ENCODE measurements around the gene CHRNG. TPM values are rescaled to one million over a fixed set of nuclear protein-coding genes. Genes with fewer than 3 reads are reported as not detected.
A peak's percentile ranks its signal among the peaks of the same experiment; 100 is the strongest.

The CHRNG gene
- total and polyA plus RNA-seq, 2 experiments from 2014 or later: not detected

- H3K9me2 ChIP-seq (replicated peaks; ENCODE audit: insufficient read depth): no peaks in the 10 kb centered on the region
- H3K27ac ChIP-seq: peak overlapping the region; percentile 92
- no peaks in the 10 kb centered on the region for H3K4me1 ChIP-seq (ENCODE audit: insufficient read depth)
- TF ChIP-seq CTCF (IDR thresholded peaks at IDR 0.05; ENCODE audit: poor library complexity): no peak
- TF ChIP-seq EZH2 (IDR thresholded peaks at IDR 0.05; ENCODE audit: borderline replicate concordance): no peak
- H3K79me2 ChIP-seq: no peaks in the 10 kb centered on the region
- H3K4me3 ChIP-seq: no peak overlapping the region
- no peak overlapping the region for H3K4me2 ChIP-seq
- H3K36me3 ChIP-seq (replicated peaks; ENCODE audit: insufficient read depth, low read depth): no peaks in the 10 kb centered on the region
- 63% methylated on average over 3 of the region's 3 CpGs for WGBS (ENCODE audit: low lambda C conversion rate, missing lambda C conversion rate)
- H4K20me1 ChIP-seq (ENCODE audit: insufficient read depth, poor library complexity, severe bottlenecking): no peaks in the 10 kb centered on the region
- H2AFZ ChIP-seq: no peak overlapping the region
- no peaks in the 10 kb centered on the region for H3K27me3 ChIP-seq
- H3K9me3 ChIP-seq (ENCODE audit: low read depth): no peaks in the 10 kb centered on the region
- peak; percentile 73 for DNase-seq (ENCODE audit: low spot score)
These were observed 53.4 kb downstream of the CHRNG start for GRCh38 chr2:232592772-232593395.

- no peak for DNase-seq (ENCODE audit: low spot score)
- Histone ChIP-seq H3K27ac (peak overlapping the region; percentile 92), H3K79me2 (no peaks in the 10 kb centered on the region), H3K4me1 (ENCODE audit: insufficient read depth) (no peaks in the 10 kb centered on the region), H3K4me3 (no peak overlapping the region), H4K20me1 (ENCODE audit: insufficient read depth, poor library complexity, severe bottlenecking) (no peaks in the 10 kb centered on the region), H3K4me2 (no peak overlapping the region), H3K9me3 (ENCODE audit: low read depth) (no peaks in the 10 kb centered on the region), H3K9me2 (replicated peaks; ENCODE audit: insufficient read depth) (no peaks in the 10 kb centered on the region), H3K36me3 (replicated peaks; ENCODE audit: insufficient read depth, low read depth) (no peaks in the 10 kb centered on the region), H2AFZ (no peak overlapping the region), H3K27me3 (no peaks in the 10 kb centered on the region)
- 66% methylated on average over 7 of the region's 7 CpGs for WGBS (ENCODE audit: low lambda C conversion rate, missing lambda C conversion rate)
- TF ChIP-seq CTCF (IDR thresholded peaks at IDR 0.05; ENCODE audit: poor library complexity) (no peak), EZH2 (IDR thresholded peaks at IDR 0.05; ENCODE audit: borderline replicate concordance) (no peak), EZH2phosphoT487 (IDR thresholded peaks at IDR 0.05; ENCODE audit: low read depth, severe bottlenecking, unreplicated experiment) (no peak)
These were observed 54.5 kb downstream of the CHRNG start for GRCh38 chr2:232593982-232594381.

Other genes with a start within 250 kb of the CHRNG start
- 6.5 and 8.7 TPM in 2 replicates for gene ALPP, start 160.9 kb upstream of the CHRNG start, total RNA-seq
- gene ALPP, start 160.9 kb upstream of the CHRNG start, polyA plus RNA-seq: 1.2 and 1.3 TPM in 2 replicates
- 0.16 and 1.5 TPM in 2 replicates for gene ALPG, start 132.8 kb upstream of the CHRNG start, total RNA-seq
- gene ALPG, start 132.8 kb upstream of the CHRNG start, polyA plus RNA-seq: 0.08 and 0.86 TPM in 2 replicates
- gene ALPI, start 83.5 kb upstream of the CHRNG start, total RNA-seq: 3.9 and 4.1 TPM in 2 replicates
- 2.7 and 3.5 TPM in 2 replicates for gene ALPI, start 83.5 kb upstream of the CHRNG start, polyA plus RNA-seq
- 1.0 and 1.1 TPM in 2 replicates for gene ECEL1, start 51.9 kb upstream of the CHRNG start, total RNA-seq
- 1.2 and 1.4 TPM in 2 replicates for gene ECEL1, start 51.9 kb upstream of the CHRNG start, polyA plus RNA-seq
- gene PRSS56, start 19.3 kb upstream of the CHRNG start, total RNA-seq: not detected in 2 replicates
- gene PRSS56, start 19.3 kb upstream of the CHRNG start, polyA plus RNA-seq: not detected in 2 replicates
- gene CHRND, start 13.5 kb upstream of the CHRNG start, total RNA-seq: not detected in 2 replicates
- not detected in 2 replicates for gene CHRND, start 13.5 kb upstream of the CHRNG start, polyA plus RNA-seq
- 8.7 and 9.1 TPM in 2 replicates for gene TIGD1, start 10.9 kb downstream of the CHRNG start, total RNA-seq
- gene TIGD1, start 10.9 kb downstream of the CHRNG start, polyA plus RNA-seq: 6.2 TPM in 2 replicates
- gene EIF4E2, start 11.0 kb downstream of the CHRNG start, total RNA-seq: 76.9 and 97.3 TPM in 2 replicates
- 122 and 124 TPM in 2 replicates for gene EIF4E2, start 11.0 kb downstream of the CHRNG start, polyA plus RNA-seq
- gene EFHD1, start 93.9 kb downstream of the CHRNG start, total RNA-seq: 3.0 and 4.2 TPM in 2 replicates
- 6.7 and 13.4 TPM in 2 replicates for gene EFHD1, start 93.9 kb downstream of the CHRNG start, polyA plus RNA-seq
- gene GIGYF2, start 157.6 kb downstream of the CHRNG start, total RNA-seq: 63.6 and 69.4 TPM in 2 replicates
- gene GIGYF2, start 157.6 kb downstream of the CHRNG start, polyA plus RNA-seq: 28.3 and 29.8 TPM in 2 replicates
- gene KCNJ13, start 236.9 kb downstream of the CHRNG start, total RNA-seq: 56.6 and 69.1 TPM in 2 replicates
- 29.1 and 43.1 TPM in 2 replicates for gene KCNJ13, start 236.9 kb downstream of the CHRNG start, polyA plus RNA-seq

Data from hepatocyte (in vitro differentiated cells).